ENCODE measurements around the gene DMTF1.
"Not testable (repeated sequence)": the region's sequence is repeated elsewhere in the genome, so short reads cannot be mapped to it uniquely, and the experiment has no call there.

The DMTF1 gene

DNA sequence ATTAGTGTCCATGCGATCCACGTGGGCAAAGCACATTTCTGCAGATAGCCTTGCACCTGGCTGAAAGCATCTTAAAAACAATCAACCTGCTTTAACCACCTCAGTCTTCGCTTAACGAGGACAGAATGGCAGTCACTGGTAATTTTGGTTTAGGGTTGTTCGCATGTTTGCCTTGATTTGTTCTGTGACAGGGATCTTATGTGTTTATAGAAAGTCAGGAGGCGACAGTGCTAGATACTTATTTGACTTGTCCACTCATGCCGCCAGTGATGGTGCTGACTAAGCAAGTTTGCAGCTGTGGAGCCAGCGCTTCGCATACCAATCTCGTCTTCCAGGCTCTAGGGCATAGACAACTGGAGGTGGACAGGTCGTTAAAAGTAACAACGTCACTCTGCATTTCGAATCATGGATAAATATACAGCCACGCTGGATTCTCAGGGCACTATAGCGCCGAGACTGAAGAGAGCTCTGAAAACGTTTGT is 68.5 kb downstream of the DMTF1 start:
- peak in 20 of 56 donors; percentile 7 to 61 (median 30) for DNase-seq

DNA sequence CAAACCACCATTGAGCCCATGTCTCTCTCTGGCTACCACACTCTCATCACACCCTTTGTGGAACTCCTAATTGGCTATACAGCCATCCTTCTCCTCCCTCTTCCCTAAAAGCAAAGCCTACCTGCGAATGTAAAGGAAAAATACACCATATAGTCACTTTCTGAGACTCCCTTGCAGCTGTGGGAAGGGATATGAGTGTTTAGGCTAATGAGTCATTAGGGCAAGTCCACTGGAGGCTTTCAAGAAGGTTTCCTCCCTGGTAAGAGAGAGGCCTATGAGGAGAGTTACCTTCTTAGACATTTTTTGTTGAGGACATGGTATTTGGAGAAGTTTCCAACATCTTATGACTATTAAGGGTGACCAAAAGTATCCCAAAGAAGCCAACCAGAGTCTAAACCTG is 71.4 kb downstream of the DMTF1 start:
- DNase-seq, result no peak

DNA sequence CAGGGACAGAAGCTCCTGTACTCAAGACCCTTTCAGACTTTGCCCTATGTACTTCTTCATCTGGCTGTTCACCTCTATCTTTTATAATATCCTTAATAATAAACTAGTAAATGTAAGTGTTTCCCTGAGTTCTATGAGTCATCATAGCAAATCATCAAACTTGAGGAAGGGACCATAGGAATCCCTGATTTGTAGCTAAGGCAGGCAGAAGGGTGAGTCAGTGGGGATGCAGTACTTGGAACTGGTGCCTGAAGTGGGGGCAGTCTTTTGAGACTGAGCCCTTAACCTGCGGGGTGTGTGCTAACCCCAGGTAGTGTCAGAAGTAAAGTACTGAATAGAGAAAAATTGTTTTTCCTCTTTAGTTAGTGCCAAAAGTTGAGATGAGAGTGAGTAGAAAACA is 73.4 kb downstream of the DMTF1 start:
- DNase-seq, result no peak

DNA sequence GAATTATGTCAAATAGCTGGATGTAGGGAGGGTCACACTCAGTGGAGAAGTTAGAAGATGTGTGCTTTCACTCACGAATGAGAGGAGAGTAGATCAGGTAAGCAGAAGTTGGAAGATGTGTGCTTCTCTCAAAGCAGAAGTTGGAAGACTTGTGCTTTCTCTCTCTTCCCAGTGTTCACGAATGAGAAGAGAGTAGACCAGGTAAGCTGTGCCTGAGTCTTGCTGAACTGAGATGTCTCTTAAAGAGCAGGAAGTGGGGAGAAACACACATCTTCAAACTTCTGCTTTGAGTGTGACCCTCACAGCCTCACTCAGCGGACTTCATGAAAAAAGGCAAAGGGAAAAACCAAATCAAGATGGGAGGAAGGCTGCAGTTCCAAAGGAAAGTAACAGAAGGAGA is 74.2 kb downstream of the DMTF1 start:
- DNase-seq, result no peak

DNA sequence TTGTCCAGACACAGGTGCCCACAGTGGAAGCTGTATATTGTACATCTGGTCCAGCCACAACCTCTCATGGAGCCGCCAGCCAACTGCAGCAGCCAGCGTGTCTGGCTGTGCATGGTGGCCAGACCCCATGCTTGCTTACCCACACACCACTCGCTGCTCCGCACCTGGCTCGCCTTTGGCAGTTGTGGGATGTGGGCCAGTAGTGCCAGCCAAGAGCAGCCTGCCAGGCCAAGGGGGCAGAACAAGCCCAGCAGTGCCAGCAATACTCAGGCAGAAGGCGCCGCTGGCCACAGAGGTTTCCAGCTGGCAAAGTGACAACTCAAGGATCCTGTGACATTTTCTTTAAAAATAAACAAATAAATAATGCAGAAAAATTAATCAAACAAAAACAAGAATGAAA is 79.0 kb downstream of the DMTF1 start:
- DNase-seq, result peak in 34 of 56 donors; percentile 5 to 80 (median 33)

DNA sequence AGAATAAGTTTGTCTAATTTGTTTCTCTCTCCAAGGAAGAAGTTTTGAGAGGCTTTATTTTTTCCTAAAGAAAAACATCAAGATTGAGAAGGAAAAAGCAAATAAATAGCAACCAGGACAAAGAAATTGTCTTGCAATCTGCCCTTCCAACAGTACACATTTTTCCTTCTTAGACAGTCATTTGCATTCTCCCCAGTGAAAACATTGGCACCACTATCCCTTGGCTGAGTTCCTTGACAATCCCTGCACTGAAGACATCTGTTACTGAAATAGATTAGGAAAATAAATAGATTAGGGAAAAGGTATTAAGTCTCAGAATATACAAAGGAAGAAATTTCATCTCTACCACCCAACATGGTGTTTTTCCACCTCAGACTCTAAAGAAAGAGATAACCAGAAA is 79.5 kb downstream of the DMTF1 start:
- peak in 2 of 56 donors; percentile 3 to 11 for DNase-seq

DNA sequence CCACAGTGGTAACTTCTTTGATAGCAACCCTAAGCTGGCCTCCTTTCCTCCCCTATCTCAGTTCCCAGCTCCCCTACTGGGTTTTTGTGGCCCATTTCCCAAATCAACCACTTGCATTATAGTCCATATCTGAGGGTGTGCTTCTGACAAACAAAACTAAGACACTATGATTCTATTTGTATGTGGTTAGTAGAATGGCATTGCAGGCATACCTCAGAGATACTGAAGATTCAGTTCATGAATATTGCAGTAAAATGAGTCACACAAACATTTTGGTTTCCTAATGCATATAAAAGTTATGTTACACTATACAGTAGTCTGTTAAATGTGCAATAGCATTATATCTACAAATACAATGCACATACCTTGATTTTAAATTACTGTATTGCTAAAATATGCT is 82.7 kb downstream of the DMTF1 start:
- DNase-seq, result no peak

DNA sequence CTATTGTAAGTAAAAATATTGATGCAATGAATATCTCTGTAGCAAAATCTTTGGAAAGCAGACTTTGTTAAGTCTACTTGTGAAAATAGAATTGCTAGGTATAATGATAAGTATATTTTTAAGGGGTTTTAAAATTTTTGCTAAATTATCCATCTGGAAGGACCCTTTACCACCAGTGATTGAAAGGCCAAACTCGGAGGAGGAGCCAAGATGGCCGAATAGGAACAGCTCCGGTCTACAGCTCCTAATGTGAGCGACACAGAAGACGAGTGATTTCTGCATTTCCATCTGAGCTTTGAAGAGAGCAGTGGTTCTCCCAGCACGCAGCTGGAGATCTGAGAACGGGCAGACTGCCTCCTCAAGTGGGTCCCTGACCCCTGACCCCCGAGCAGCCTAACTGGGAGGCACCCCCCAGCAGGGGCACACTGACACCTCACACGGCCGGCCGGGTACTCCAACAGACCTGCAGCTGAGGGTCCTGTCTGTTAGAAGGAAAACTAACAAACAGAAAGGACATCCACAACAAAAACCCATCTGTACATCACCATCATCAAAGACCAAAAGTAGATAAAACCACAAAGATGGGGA is 86.3 kb downstream of the DMTF1 start:
- not testable (repeated sequence) for DNase-seq

DNA sequence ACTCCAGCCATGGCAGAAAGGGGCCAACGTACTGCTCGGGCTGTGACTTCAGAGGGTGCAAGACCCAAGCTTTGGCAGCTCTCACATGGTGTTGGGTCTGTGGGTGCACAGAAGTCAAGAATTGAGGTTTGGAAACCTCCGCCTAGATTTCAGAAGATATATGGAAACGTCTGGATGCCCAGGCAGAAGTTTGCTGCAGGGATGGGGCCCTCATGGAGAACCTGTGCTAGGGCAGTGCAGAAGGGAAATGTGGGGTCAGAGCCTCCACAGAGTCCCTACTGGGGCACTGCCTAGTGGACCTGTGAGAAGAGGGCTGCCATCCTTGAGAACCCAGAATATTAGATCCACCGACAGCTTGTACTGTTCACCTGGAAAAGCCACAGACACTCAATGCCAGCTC is 93.4 kb downstream of the DMTF1 start:
- not testable (repeated sequence) for DNase-seq
